ENCODE measurements around the gene DHRS9.
A peak's percentile ranks its signal among the peaks of the same experiment; 100 is the strongest.

The DHRS9 gene

GRCh38 chr2:169035887-169036286, 33.5 kb upstream of the DHRS9 start:
- Histone ChIP-seq H3K23ac (ENCODE audit: low read length in 2 of 2) (no peak overlapping the region), H2BK12ac (ENCODE audit: low read length in 2 of 2) (no peak overlapping the region), H4K91ac (ENCODE audit: low read length) (no peak overlapping the region), H3K4ac (ENCODE audit: low read depth in 1 of 2, low read length in 2 of 2) (no peak overlapping the region), H3K79me1 (replicated peaks; ENCODE audit: low read length, poor library complexity, severe bottlenecking) (no peaks in the 10 kb centered on the region), H2BK120ac (ENCODE audit: low read depth, low read length) (no peak overlapping the region), H3K4me1 (ENCODE audit: control insufficient read depth, insufficient read depth, low read depth, low read length) (no peaks in the 10 kb centered on the region), H2AFZ (ENCODE audit: low read depth, low read length) (no peak overlapping the region), H3K14ac (ENCODE audit: low read length in 2 of 2) (no peak overlapping the region), H2BK15ac (ENCODE audit: low read depth, poor library complexity, severe bottlenecking) (no peak overlapping the region), H4K8ac (ENCODE audit: low read length) (no peak overlapping the region), H3K4me2 (ENCODE audit: low read length, poor library complexity, severe bottlenecking) (no peak overlapping the region), H2BK5ac (ENCODE audit: low read depth, low read length, poor library complexity, severe bottlenecking) (no peak overlapping the region), H3K4me3 (ENCODE audit: insufficient read depth in 1 of 2, low read depth in 1 of 2, low read length in 2 of 2) (no peak overlapping the region), H3K9me3 (ENCODE audit: control insufficient read depth, low read length) (peaks cover under 1% of the 10 kb centered on the region), H3K27me3 (ENCODE audit: control insufficient read depth in 1 of 2, insufficient read depth in 1 of 2, low read length in 2 of 2) (no peaks in the 10 kb centered on the region), H3K36me3 (ENCODE audit: control insufficient read depth in 1 of 2, insufficient read depth in 2 of 2, low read depth in 1 of 2, low read length in 2 of 2) (no peaks in the 10 kb centered on the region), H3K9ac (ENCODE audit: low read length) (no peak overlapping the region), H3K18ac (ENCODE audit: low read depth in 1 of 2, low read length in 2 of 2) (peak overlapping the region in 1 of 2 experiments; percentile 49), H2AK5ac (ENCODE audit: low read length, severe bottlenecking) (no peak overlapping the region), H3K27ac (ENCODE audit: low read length, poor library complexity, severe bottlenecking) (no peak overlapping the region)
- DNase-seq, result no peak
- WGBS, result no CpG with 5 or more reads among the region's 1 CpG

- H2BK12ac ChIP-seq (ENCODE audit: low read length in 2 of 2), result no peak overlapping the region
- no peak overlapping the region for H3K18ac ChIP-seq (ENCODE audit: low read depth in 1 of 2, low read length in 2 of 2)
- no peak overlapping the region for H3K4me2 ChIP-seq (ENCODE audit: low read length, poor library complexity, severe bottlenecking)
- H3K4me3 ChIP-seq (ENCODE audit: insufficient read depth in 1 of 2, low read depth in 1 of 2, low read length in 2 of 2), result no peak overlapping the region
- H3K36me3 ChIP-seq (ENCODE audit: control insufficient read depth in 1 of 2, insufficient read depth in 2 of 2, low read depth in 1 of 2, low read length in 2 of 2), result no peaks in the 10 kb centered on the region
- no peak overlapping the region for H2BK120ac ChIP-seq (ENCODE audit: low read depth, low read length)
- WGBS, result 75% methylated on average over 2 of the region's 4 CpGs
- H2AFZ ChIP-seq (ENCODE audit: low read depth, low read length), result no peak overlapping the region
- H2AK5ac ChIP-seq (ENCODE audit: low read length, severe bottlenecking), result no peak overlapping the region
- peaks cover 4% of the 10 kb centered on the region for H3K9me3 ChIP-seq (ENCODE audit: control insufficient read depth, low read length)
- no peaks in the 10 kb centered on the region for H3K79me1 ChIP-seq (replicated peaks; ENCODE audit: low read length, poor library complexity, severe bottlenecking)
- no peak overlapping the region for H4K8ac ChIP-seq (ENCODE audit: low read length)
- no peak overlapping the region for H3K27ac ChIP-seq (ENCODE audit: low read length, poor library complexity, severe bottlenecking)
- H2BK5ac ChIP-seq (ENCODE audit: low read depth, low read length, poor library complexity, severe bottlenecking), result no peak overlapping the region
- no peak overlapping the region for H3K4ac ChIP-seq (ENCODE audit: low read depth in 1 of 2, low read length in 2 of 2)
- no peak overlapping the region for H3K9ac ChIP-seq (ENCODE audit: low read length)
- no peak overlapping the region for H3K23ac ChIP-seq (ENCODE audit: low read length in 2 of 2)
- H4K91ac ChIP-seq (ENCODE audit: low read length), result no peak overlapping the region
- no peaks in the 10 kb centered on the region for H3K4me1 ChIP-seq (ENCODE audit: control insufficient read depth, insufficient read depth, low read depth, low read length)
- no peaks in the 10 kb centered on the region for H3K27me3 ChIP-seq (ENCODE audit: control insufficient read depth in 1 of 2, insufficient read depth in 1 of 2, low read length in 2 of 2)
- H3K14ac ChIP-seq (ENCODE audit: low read length in 2 of 2), result no peak overlapping the region
- DNase-seq, result no peak
- no peak overlapping the region for H2BK15ac ChIP-seq (ENCODE audit: low read depth, poor library complexity, severe bottlenecking)
Measured at GRCh38 chr2:169036736-169037440, 32.5 kb upstream of the DHRS9 start.

- no peak overlapping the region for H3K23ac ChIP-seq (ENCODE audit: low read length in 2 of 2)
- no peak overlapping the region for H3K18ac ChIP-seq (ENCODE audit: low read depth in 1 of 2, low read length in 2 of 2)
- H3K27ac ChIP-seq (ENCODE audit: low read length, poor library complexity, severe bottlenecking), result no peak overlapping the region
- H4K91ac ChIP-seq (ENCODE audit: low read length), result no peak overlapping the region
- H2AK5ac ChIP-seq (ENCODE audit: low read length, severe bottlenecking), result no peak overlapping the region
- H2AFZ ChIP-seq (ENCODE audit: low read depth, low read length), result no peak overlapping the region
- peaks cover 16% of the 10 kb centered on the region for H3K9me3 ChIP-seq (ENCODE audit: control insufficient read depth, low read length)
- H2BK15ac ChIP-seq (ENCODE audit: low read depth, poor library complexity, severe bottlenecking), result no peak overlapping the region
- no peak overlapping the region for H4K8ac ChIP-seq (ENCODE audit: low read length)
- no peak overlapping the region for H2BK5ac ChIP-seq (ENCODE audit: low read depth, low read length, poor library complexity, severe bottlenecking)
- no peak overlapping the region for H2BK12ac ChIP-seq (ENCODE audit: low read length in 2 of 2)
- peak; percentile 29 for DNase-seq
- H3K79me1 ChIP-seq (replicated peaks; ENCODE audit: low read length, poor library complexity, severe bottlenecking), result no peaks in the 10 kb centered on the region
- H3K4me1 ChIP-seq (ENCODE audit: control insufficient read depth, insufficient read depth, low read depth, low read length), result no peaks in the 10 kb centered on the region
- H2BK120ac ChIP-seq (ENCODE audit: low read depth, low read length), result no peak overlapping the region
- 37% methylated on average over 2 of the region's 2 CpGs for WGBS
- H3K36me3 ChIP-seq (ENCODE audit: control insufficient read depth in 1 of 2, insufficient read depth in 2 of 2, low read depth in 1 of 2, low read length in 2 of 2), result no peaks in the 10 kb centered on the region
- no peak overlapping the region for H3K4me3 ChIP-seq (ENCODE audit: insufficient read depth in 1 of 2, low read depth in 1 of 2, low read length in 2 of 2)
- H3K4me2 ChIP-seq (ENCODE audit: low read length, poor library complexity, severe bottlenecking), result no peak overlapping the region
- no peak overlapping the region for H3K4ac ChIP-seq (ENCODE audit: low read depth in 1 of 2, low read length in 2 of 2)
- no peak overlapping the region for H3K14ac ChIP-seq (ENCODE audit: low read length in 2 of 2)
- no peaks in the 10 kb centered on the region for H3K27me3 ChIP-seq (ENCODE audit: control insufficient read depth in 1 of 2, insufficient read depth in 1 of 2, low read length in 2 of 2)
- no peak overlapping the region for H3K9ac ChIP-seq (ENCODE audit: low read length)
Measured at GRCh38 chr2:169038338-169038757, 31.0 kb upstream of the DHRS9 start.

GRCh38 chr2:169039702-169040101, 29.7 kb upstream of the DHRS9 start:
- Histone ChIP-seq H3K27ac (ENCODE audit: low read length, poor library complexity, severe bottlenecking) (no peak overlapping the region), H4K91ac (ENCODE audit: low read length) (no peak overlapping the region), H3K79me1 (replicated peaks; ENCODE audit: low read length, poor library complexity, severe bottlenecking) (no peaks in the 10 kb centered on the region), H2BK15ac (ENCODE audit: low read depth, poor library complexity, severe bottlenecking) (no peak overlapping the region), H3K4me1 (ENCODE audit: control insufficient read depth, insufficient read depth, low read depth, low read length) (no peaks in the 10 kb centered on the region), H3K4me3 (ENCODE audit: insufficient read depth in 1 of 2, low read depth in 1 of 2, low read length in 2 of 2) (no peak overlapping the region), H3K14ac (ENCODE audit: low read length in 2 of 2) (no peak overlapping the region), H2AFZ (ENCODE audit: low read depth, low read length) (no peak overlapping the region), H3K36me3 (ENCODE audit: control insufficient read depth in 1 of 2, insufficient read depth in 2 of 2, low read depth in 1 of 2, low read length in 2 of 2) (no peaks in the 10 kb centered on the region), H3K9me3 (ENCODE audit: control insufficient read depth, low read length) (peaks cover 16% of the 10 kb centered on the region), H2BK5ac (ENCODE audit: low read depth, low read length, poor library complexity, severe bottlenecking) (no peak overlapping the region), H2AK5ac (ENCODE audit: low read length, severe bottlenecking) (no peak overlapping the region), H4K8ac (ENCODE audit: low read length) (no peak overlapping the region), H2BK12ac (ENCODE audit: low read length in 2 of 2) (no peak overlapping the region), H2BK120ac (ENCODE audit: low read depth, low read length) (no peak overlapping the region), H3K27me3 (ENCODE audit: control insufficient read depth in 1 of 2, insufficient read depth in 1 of 2, low read length in 2 of 2) (no peaks in the 10 kb centered on the region), H3K9ac (ENCODE audit: low read length) (no peak overlapping the region), H3K18ac (ENCODE audit: low read depth in 1 of 2, low read length in 2 of 2) (no peak overlapping the region), H3K23ac (ENCODE audit: low read length in 2 of 2) (no peak overlapping the region), H3K4ac (ENCODE audit: low read depth in 1 of 2, low read length in 2 of 2) (no peak overlapping the region), H3K4me2 (ENCODE audit: low read length, poor library complexity, severe bottlenecking) (no peak overlapping the region)
- WGBS, result 82% methylated on average over 4 of the region's 4 CpGs
- no peak for DNase-seq

All from mesenchymal stem cell (in vitro differentiated cells and primary cell).